ENCODE measurements around the gene MYO7A.
"Not testable (repeated sequence)": the region's sequence is repeated elsewhere in the genome, so short reads cannot be mapped to it uniquely, and the experiment has no call there.

The MYO7A gene

DNA sequence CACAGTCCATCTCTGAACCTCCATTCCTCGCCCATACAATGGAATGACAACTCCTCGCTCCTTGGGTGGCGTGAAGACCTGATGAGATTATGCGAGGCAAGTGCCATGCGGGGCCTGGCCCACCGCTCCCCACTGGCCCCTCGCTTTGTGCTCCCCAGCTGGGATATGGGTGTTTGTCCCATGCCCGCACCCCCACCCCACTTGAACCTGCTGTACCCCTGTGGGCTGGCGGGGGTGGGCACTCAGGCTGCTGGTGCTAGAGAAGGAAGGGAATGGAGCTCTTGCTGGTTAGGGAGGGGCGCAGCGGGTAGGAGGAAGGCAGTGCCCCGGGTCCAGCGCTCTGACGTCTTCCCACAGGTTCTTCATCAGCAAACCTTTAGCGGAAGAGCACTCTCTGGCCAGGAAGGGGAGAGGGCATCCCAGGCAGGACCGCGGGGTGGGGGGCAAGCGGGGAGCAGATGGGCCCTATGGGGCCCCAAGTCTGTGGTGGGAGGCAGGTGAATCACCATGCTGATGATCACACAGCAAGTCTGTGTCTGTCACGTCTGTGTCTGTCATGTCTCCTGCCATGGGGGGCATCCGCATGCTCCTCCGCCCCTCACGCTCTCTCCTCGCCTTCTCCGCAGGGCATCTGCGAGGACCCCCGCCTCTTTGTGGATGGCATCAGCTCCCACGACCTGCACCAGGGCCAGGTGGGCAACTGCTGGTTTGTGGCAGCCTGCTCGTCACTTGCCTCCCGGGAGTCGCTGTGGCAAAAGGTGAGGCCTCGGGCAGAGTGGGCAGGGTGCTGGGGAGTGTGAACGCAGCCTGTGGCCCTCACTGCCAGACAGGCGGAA is 34.8 kb upstream of the MYO7A start:
- DNase-seq (ENCODE audit: low read depth in 2 of 2): no peak

- DNase-seq (ENCODE audit: low read depth in 2 of 2): no peak
Observed at GRCh38 chr11:77093987-77094840, 33.8 kb upstream of the MYO7A start.

DNA sequence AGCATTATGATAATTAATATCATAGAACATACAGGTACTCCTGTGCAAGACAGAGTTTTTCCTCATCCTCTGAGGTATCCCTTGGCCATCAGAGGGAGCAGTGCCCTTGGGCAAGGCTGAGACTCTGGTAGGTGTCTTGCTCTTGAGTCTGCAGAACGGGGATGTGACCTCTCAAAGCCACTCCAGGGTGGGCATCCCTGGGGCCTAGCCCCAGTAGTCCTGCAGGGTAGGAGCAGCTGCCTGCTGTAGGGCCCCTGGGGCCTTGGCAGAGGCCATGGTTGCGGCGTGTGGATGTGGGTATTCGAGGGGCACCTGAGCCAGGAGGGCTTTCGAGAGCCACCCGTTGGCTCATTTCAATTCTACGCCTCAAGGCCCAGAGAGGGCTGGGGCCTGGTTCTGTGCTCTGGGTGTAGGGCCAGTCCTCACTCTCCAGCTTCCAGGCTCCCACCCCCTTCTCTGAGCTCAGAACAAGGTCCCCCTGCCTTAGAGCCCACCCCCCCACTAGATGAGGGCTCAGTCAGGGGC is 33.1 kb upstream of the MYO7A start:
- DNase-seq (ENCODE audit: low read depth in 2 of 2): no peak

DNA sequence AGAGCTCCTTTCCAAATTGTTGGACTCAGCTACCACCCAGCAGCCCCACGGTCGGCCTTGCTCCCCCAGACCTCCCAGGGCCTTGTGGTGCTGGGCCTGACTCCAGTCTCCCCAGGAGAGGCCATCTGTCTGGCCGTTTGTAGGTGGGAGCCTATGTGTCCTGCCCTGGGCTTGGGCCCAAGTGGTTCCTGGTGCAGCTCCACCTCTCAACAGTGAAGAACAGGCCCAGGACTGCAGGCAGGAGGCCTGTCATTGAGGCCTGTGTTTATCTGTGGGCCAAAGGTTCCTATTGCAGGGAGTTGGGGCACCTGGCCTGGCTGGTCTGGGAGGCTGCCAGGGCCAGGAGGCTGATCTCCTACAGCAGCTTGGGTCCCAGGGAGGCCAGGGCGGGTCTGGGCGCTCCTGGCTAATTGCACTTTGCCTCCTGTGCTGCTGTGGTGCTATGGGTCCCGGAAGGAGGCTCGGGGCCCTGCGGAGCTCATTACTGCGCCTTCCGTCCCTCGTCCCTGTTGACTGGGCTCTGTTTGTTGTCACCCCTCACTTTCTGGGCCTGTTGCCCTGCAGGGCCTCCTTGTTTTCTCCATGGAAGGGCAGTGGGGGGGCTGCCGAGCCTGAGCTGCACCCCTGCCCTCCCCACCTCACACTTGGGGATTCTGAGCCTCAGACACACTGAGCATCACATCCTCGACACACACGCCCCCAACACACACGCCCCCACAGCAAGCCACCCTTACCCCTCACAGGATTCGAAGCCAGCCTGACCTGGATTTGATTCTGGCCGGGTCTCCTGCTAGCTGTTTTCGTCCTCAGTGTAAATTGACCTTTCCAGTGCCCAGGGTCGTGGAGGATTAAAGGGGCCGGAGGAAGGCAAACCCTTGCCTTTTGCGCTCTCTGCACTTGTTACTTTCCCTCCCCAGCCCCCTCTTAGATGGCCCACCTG is 32.2 kb upstream of the MYO7A start:
- no peak for DNase-seq (ENCODE audit: low read depth in 2 of 2)

- no peak for DNase-seq (ENCODE audit: low read depth in 2 of 2)
Observed at GRCh38 chr11:77096591-77097019, 31.4 kb upstream of the MYO7A start.

DNA sequence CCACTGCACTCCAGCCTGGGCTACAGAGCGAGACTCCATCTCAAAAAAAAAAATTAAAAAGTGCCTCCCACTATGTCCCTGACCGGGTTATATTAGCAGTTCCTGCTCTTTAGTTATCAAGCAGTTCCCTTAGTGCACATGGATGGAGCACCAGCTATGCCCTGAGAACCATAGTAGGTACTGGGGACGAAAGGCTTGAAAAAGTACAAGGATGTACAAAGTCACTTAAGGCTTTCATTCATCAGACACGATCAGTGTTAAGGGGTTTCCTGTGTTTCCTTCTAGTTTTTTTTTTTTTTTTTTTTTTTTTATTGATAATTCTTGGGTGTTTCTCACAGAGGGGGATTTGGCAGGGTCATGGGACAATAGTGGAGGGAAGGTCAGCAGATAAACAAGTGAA is 30.9 kb upstream of the MYO7A start:
- DNase-seq (ENCODE audit: low read depth in 2 of 2): not testable (repeated sequence)

DNA sequence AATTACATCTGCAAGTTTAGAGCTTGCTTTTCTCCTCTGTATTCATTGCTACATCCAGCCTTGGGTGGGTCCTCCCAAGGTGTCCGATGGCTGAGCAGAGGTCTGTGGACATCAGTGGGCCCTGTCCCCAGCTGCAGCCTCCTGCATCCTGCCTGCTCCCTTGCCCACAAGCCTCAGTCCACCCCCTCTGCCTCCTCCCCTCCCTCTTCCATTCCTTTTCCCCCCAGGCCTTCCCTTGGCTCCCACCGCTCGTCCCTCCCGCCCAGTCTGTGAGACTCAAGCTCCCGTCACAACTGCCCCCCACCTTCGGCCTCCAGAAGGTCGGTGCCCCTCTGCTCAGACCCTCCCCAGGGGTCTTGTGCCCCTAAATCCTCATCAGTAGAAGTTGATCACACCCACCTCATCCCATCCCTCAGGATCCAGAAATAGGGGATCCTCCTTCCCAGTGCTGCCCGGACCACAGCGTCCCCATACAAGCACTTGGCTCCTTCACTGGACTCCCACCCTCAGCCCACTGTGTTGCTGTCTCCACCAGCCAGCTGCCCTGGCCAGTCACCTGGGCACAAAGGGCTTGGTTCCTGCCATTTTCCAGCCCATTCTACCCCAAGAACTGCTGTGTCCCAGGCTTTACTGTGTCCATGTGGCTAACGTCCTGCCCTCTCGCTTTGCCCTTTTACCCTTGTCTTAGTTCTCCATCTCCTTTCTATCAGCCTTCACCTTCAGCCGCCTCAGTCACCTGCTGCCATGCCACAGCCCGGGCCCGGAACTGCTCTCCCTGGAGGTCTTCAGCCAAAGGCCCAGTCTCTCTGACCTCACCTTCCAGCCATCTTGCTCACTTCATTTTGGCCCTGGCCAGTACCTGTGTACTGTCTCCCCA is 27.6 kb upstream of the MYO7A start:
- DNase-seq (ENCODE audit: low read depth in 2 of 2): no peak

DNA sequence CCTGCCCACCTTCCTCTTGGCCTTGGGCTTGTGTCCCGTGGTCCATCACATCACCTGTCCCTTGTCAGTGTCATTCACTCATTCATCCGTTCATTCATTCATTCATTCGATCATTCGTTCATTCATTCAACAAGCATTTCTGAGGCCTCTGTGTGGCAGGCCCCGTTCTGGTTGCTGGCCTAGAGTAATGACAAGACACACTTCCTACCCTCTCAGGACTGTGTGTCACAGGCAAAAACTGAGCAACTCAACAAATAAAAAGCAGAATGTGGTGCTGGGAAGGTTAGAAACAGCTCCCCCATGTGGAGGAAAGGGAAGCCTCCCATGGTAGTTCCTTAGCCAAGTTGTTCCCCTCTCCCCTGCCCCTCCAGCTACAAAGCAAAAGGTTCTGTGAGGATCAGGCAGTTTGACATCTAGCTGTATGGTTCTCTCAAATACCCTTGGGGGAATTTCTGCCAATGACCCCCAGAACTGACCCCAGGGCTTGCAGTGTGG is 27.0 kb upstream of the MYO7A start:
- no peak for DNase-seq (ENCODE audit: low read depth in 2 of 2)

DNA sequence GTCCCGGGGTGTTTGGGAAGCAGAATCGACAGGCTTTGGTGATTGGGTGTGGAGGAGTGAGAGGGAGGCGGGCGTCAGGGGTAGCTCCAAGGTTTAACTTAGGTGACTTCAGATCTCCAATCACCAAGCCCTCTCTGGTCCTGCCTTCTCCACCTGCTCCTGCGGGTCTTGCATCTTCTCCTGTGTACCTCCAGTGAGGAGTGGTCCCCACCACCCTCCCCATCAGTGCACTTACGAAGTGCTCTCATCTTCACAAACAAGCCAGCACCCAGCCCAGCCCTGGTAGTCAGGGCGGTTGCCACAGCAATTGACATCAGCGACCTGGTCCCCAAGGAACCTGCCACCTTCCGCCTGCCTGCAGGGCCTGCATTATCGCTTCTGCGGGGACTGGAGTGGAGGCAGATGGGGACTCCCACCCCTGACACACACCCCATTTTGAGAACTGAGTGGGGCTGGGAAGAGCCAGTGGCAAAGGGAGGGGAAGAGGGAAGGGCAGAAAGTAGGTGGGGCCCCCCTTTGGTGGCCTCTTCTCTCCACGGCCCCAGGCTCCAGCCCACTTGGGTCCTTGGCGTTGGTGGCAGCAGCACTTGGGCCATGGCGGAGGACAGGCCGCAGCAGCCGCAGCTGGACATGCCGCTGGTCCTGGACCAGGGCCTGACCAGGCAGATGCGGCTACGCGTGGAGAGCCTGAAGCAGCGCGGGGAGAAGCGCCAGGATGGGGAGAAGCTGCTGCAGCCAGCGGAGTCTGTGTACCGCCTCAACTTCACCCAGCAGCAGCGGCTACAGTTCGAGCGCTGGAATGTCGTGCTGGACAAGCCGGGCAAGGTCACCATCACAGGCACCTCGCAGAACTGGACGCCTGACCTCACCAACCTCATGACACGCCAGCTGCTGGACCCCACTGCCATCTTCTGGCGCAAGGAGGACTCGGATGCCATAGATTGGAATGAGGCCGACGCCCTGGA is 25.5 kb upstream of the MYO7A start, which contains the start of gene OMP:
OMP (plus strand) TSS at position 595 of the 965 bp plus-strand sequence; CDS start at position 595, 0 bp downstream.
- no peak for DNase-seq (ENCODE audit: low read depth in 2 of 2)

GRCh38 chr11:77103319-77103718 is 24.7 kb upstream of the MYO7A start:
- no peak for DNase-seq (ENCODE audit: low read depth in 2 of 2)

DNA sequence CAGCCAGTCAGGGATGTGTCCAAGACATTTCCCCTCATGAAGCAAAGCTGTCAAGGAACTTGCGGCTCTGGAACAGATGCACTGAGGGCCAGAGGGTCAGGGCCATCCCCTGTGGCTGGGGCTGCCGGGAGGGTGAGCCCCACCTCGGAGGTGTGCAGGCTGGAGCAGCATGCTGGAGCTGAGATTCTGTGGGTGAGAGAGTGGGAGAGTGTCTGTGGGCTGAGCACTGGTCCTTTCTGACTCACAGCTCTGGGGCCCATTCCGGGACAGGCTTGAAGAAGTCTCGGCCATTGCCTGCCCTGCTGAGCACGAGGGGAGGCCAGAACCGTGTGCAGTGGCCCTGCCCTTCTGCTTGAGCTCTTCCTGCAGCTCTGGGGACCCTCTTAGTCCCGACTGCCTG is 23.3 kb upstream of the MYO7A start:
- no peak for DNase-seq (ENCODE audit: low read depth in 2 of 2)

- no peak for DNase-seq (ENCODE audit: low read depth in 2 of 2)
Observed at GRCh38 chr11:77106321-77106720, 21.7 kb upstream of the MYO7A start.

DNA sequence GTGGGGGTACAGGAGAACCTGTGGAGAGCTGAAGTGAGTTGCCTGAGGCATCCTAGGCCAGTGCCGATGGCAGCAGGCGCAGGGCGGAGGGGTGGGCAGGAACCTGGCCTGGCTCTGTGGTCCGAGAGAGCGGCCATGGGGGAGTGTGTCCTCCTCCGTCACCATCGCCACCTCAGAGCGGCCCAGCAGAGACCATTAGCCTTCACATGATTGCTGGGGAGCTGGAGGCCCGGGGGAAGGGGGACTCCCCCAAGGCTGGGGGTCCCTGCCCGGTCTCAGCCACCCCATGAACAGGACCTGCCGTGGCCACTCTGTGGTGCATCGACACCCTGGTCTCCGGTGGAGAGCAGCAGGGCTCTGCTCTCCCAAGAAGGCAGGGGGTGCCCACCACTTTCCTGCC is 21.3 kb upstream of the MYO7A start:
- no peak for DNase-seq (ENCODE audit: low read depth in 2 of 2)

DNA sequence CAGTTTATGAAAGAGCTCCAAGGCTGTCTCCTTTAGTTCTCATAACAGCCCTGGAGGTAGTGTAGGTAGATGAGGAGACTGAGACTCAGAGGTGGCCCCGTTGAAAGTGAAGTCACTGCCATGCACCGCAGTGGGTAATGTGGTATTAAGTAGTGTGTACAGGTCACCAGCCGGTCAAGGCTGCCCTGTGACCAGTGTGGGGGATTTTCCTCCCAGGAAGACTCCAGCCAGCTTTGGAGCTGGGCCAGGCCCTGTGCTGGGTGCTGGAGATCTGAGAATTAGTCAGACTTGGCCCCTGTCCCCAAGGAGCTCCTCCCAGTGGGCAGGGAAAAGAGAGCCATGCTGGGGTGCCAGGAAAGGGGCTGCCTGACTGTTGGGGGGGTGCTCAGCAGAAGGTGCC is 20.1 kb upstream of the MYO7A start:
- DNase-seq (ENCODE audit: low read depth in 2 of 2): no peak

- no peak for DNase-seq (ENCODE audit: low read depth in 2 of 2)
Observed at GRCh38 chr11:77108436-77108835, 19.6 kb upstream of the MYO7A start.

- no peak for DNase-seq (ENCODE audit: low read depth in 2 of 2)
Observed at GRCh38 chr11:77109236-77110019, 18.6 kb upstream of the MYO7A start.

GRCh38 chr11:77110836-77111235 is 17.2 kb upstream of the MYO7A start:
- no peak for DNase-seq (ENCODE audit: low read depth in 2 of 2)

GRCh38 chr11:77111277-77111676 is 16.8 kb upstream of the MYO7A start:
- no peak for DNase-seq (ENCODE audit: low read depth in 2 of 2)
